HG02571 (cell line): Measurements from ENCODE around the gene ANKRD11.

Experiments
- ATAC-seq: cut with Tn5 transposase; IDR thresholded peaks from one replicate; pipeline ENCODE4 v1.9.1; 2021; ENCODE audit warnings: mild to moderate bottlenecking, moderate library complexity; ENCODE audit not compliant: unreplicated experiment

The ANKRD11 gene

DNA sequence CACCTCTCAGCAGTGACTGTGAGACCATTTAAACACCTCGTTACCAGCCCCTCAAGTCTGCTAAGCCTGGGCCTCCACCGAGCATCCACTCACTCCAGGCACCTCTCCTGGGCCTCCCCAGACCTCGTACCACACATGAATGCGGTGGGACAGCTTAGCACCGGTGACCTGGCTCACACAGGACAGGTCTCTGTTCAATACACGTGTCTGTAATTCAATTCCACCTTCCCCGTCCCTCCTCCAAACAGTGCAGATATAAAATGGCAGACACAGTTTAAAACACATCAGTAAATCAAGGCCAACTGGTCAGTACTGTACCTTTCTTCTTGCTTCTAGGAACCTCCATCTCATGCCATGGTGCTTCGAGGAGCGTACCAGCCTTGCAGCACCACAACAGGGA is 199.0 kb downstream of the ANKRD11 start:
- no peak for ATAC-seq

DNA sequence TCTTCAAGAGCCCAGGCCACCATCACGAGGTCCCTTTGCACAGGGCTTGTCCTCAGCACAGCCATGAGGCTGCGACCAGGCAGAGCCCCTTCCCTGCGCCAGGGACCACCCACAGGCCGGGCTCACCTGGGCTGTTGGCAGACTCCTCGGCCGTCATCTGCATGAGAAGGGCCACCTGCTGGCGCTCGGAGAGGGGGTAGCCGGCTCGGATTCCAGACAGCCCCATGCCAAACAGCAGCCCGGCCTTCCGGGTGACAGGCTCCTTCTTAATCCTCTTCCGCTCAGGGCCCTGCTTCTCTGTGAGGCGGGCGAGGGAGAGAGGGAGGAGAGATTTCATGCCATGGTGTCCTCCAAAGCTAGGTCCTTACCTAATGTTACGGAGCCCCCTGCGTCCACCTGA is 199.5 kb downstream of the ANKRD11 start:
- ATAC-seq: no peak

- ATAC-seq: no peak
Measured at GRCh38 chr16:89290472-89290871, 199.9 kb downstream of the ANKRD11 start.

GRCh38 chr16:89289428-89290395 is 200.6 kb downstream of the ANKRD11 start:
- ATAC-seq: no peak

DNA sequence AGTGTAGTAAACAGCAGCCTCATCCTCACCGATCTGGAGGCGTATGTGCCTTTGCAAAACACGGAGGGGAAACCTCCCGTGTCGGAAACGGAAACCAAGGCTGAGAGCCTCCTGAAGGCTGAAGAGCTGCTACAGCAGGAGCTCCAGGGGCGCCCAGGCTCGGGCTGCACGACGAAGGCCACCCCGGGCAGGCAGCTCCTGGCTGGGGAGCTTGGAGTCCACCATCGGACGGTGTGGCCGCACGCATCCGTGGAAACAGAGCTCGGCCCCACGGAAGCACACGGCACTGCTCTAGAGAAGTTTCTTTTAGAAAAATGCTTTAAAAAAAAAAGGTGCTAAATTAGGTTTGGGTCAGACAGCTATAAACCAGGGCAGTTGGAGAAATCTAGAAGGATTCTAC is 201.4 kb downstream of the ANKRD11 start:
- ATAC-seq: no peak

DNA sequence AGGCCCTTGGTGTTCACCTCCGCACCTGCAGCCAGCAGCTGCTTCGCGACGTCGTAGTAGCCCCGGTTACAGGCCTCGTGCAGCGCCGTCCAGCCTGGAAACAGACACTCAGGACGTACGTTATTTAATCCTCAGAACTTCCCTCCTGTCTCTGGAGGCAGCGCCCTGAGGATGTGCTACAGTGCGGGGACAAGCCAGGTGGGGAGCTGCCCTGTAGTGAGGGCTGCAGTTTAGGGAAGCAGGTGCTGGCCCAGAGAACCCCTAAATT is 201.8 kb downstream of the ANKRD11 start:
- no peak for ATAC-seq

GRCh38 chr16:89287777-89288576 is 202.4 kb downstream of the ANKRD11 start:
- ATAC-seq: no peak

GRCh38 chr16:89286096-89286495 is 204.3 kb downstream of the ANKRD11 start:
- ATAC-seq: no peak

GRCh38 chr16:89285381-89285780 is 205.0 kb downstream of the ANKRD11 start:
- no peak for ATAC-seq

DNA sequence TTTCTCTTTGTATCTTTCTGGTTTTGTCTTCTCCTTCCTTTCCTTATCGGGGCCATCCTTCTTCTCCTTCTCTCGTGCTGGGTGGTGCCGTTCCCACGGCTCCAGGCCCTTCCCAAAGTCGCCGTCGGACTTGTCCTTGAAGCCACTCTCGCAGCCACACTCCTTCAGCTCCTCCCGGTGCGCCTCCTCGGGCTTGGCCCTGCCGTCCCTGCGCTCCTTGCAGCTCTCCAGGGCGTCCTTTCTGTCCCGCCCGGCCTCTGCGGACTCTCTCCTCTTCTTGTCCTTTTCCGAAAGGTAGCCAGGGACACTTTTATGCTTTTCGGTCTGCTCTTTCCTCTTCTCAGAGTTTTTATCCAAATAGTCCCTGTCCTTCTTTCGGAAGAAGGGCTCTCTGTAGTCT is 206.9 kb downstream of the ANKRD11 start:
- no peak for ATAC-seq

DNA sequence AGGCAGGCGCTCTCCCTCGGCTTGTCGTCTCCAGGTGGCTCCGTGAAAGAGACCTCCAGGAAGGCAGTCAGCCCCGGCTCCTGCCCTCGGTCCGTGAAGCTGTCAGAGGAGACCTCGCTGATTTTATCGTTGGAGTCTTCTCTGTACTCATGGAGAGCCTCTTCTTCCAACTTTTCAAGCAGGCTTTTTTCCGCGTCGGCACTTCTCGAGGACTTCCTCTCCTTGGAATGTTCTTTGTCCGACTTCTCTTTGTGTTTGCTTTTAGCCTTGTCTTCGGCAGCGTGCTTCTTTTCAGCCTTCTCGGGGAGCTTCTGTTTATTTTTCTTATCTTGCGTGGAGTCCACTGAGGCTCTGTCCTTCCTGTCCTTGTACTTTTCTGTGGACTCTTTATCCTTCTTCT is 207.8 kb downstream of the ANKRD11 start:
- no peak for ATAC-seq

DNA sequence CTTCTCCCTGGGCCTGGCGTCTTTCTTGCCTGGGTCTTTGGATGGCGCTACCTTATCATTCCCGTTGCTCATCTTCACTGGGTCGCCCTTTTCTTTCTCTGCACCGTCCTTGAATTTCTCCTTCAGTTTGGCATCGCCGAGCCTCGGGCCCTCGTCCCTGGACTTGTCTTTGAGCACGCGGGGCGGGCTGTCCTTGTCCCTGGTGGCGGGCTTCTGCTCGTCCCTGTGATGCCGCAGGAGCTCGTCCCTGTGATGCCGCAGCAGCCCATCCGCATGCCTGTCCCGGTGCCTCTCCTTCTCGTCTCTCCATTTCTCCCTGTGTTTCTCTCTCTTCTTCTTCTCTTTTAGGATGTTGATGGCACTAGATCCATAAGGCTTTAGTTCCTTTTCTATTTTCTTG is 208.5 kb downstream of the ANKRD11 start:
- ATAC-seq: no peak

- ATAC-seq: no peak
Measured at GRCh38 chr16:89281189-89281577, 209.2 kb downstream of the ANKRD11 start.

- no peak for ATAC-seq
Measured at GRCh38 chr16:89280546-89281188, 209.7 kb downstream of the ANKRD11 start.

DNA sequence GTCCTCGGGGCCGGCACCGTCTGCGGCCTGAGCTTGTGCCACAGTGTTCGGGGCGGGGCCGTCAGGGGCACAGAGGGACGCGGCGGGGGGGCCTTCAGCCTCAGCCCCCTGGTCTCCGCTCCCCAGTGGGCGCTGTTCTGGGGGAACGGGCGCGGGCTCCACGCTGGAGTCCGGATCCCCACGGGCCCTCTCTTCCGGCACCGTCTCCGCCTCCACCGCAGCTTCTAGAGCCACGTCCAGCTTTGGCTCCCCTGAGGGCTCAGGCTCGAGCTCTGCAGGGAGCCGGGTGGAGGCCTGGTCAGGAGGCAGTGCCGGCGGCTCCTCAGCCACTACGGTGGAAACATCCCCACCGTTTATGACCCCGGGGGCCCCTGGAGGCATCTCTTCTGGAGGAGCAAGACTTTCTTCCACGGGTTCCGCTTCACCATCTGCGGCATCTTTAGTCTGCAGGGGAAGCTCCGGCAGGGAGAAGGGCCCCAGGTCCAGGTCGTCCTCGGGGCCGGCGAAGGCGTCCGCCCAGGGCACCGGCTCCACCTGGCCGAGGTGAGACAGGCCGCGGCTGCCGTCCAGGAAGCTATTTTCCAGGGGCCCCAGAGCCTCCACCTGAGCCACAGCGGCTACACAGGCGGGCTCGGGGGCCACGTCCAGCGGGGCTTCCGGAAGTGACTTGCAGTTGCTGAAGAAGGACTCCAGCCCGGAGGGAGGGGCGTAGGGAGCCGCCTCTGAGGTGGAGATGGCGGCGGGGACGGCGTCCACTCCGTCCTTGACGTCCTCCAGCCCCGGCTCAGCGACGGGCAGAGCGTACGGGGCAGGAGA is 210.5 kb downstream of the ANKRD11 start:
- ATAC-seq: no peak

- no peak for ATAC-seq
Measured at GRCh38 chr16:89278441-89279240, 211.7 kb downstream of the ANKRD11 start.

- ATAC-seq: no peak
Measured at GRCh38 chr16:89277641-89278341, 212.6 kb downstream of the ANKRD11 start.

DNA sequence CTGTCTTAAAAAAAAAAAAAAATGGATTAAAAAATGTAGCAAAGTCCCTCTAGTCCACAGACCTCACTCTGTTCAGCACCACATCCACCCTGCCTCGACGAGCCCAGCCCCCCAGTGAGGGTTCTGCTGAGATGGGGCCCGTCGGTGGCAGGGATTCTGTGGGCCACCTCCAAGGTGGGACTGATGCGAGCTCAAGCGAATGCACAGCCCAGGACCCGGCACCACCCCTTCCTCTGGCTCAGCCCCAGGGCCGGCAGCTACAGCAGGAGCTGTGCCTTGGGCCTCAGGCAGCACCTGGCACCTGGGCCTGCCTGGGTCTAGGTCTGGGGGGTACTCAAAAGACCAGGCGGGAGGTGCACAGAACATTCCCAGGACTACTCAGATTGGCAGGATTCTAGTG is 213.3 kb downstream of the ANKRD11 start:
- no peak for ATAC-seq
